ENCODE results near the gene BLID. TPM values are rescaled to one million over a fixed set of nuclear protein-coding genes. Genes with fewer than 3 reads are reported as not detected.

BLID gene
- total RNA-seq, 1 donor from 2014 or later, result not detected

GRCh38 chr11:122137078-122137793, 21.2 kb upstream of the BLID start:
- Histone ChIP-seq H4K20me1 (ENCODE audit: low read depth) (no peaks in the 10 kb centered on the region), H3K27ac (no peak overlapping the region), H3K4me2 (no peak overlapping the region), H2AFZ (replicated peaks) (no peak overlapping the region), H3K9ac (no peak overlapping the region), H3K4me1 (no peaks in the 10 kb centered on the region), H3F3A (ENCODE audit: low read depth) (no peaks in the 10 kb centered on the region), H3K9me3 (ENCODE audit: low read depth) (no peaks in the 10 kb centered on the region), H3K79me2 (ENCODE audit: low read depth) (no peaks in the 10 kb centered on the region), H3K27me3 (peaks cover 36% of the 10 kb centered on the region), H3K4me3 (no peak overlapping the region), H3K36me3 (no peaks in the 10 kb centered on the region)
- Mint-ChIP-seq H3K27me3 (ENCODE audit: insufficient read depth, low read depth) (no peaks in the 10 kb centered on the region), H3K4me1 (peaks cover 20% of the 10 kb centered on the region), H3K9me3 (no peaks in the 10 kb centered on the region), H3K36me3 (no peaks in the 10 kb centered on the region), H3K27ac (no peak overlapping the region), H3K4me3 (no peak overlapping the region)
- DNase-seq (ENCODE audit: low spot score), result no peak
- TF ChIP-seq EZH2phosphoT487 (IDR thresholded peaks at IDR 0.05) (no peak), CTCF (IDR thresholded peaks at IDR 0.05) (no peak), EZH2 (IDR thresholded peaks at IDR 0.05) (no peak)

- H3F3A ChIP-seq (ENCODE audit: low read depth), result no peaks in the 10 kb centered on the region
- no peak overlapping the region for H3K27ac Mint-ChIP-seq
- no peaks in the 10 kb centered on the region for H3K27me3 ChIP-seq
- H3K4me1 ChIP-seq, result no peaks in the 10 kb centered on the region
- no peak overlapping the region for H2AFZ ChIP-seq (replicated peaks)
- no peaks in the 10 kb centered on the region for H3K36me3 ChIP-seq
- no peak for TF ChIP-seq EZH2 (IDR thresholded peaks at IDR 0.05)
- no peak for TF ChIP-seq EZH2phosphoT487 (IDR thresholded peaks at IDR 0.05)
- no peak for TF ChIP-seq CTCF (IDR thresholded peaks at IDR 0.05)
- H3K79me2 ChIP-seq (ENCODE audit: low read depth), result no peaks in the 10 kb centered on the region
- peaks cover 5% of the 10 kb centered on the region for H3K36me3 Mint-ChIP-seq
- no peaks in the 10 kb centered on the region for H3K9me3 Mint-ChIP-seq
- no peak overlapping the region for H3K9ac ChIP-seq
- DNase-seq (ENCODE audit: low spot score), result no peak
- H3K4me3 Mint-ChIP-seq, result no peak overlapping the region
- H3K4me1 Mint-ChIP-seq, result peaks cover 10% of the 10 kb centered on the region
- H4K20me1 ChIP-seq (ENCODE audit: low read depth), result no peaks in the 10 kb centered on the region
- H3K27me3 Mint-ChIP-seq (ENCODE audit: insufficient read depth, low read depth), result no peaks in the 10 kb centered on the region
- no peak overlapping the region for H3K4me3 ChIP-seq
- H3K4me2 ChIP-seq, result no peak overlapping the region
- no peak overlapping the region for H3K27ac ChIP-seq
- no peaks in the 10 kb centered on the region for H3K9me3 ChIP-seq (ENCODE audit: low read depth)
Measured at GRCh38 chr11:122131126-122131525, 15.1 kb upstream of the BLID start.

- H3K36me3 ChIP-seq, result no peaks in the 10 kb centered on the region
Measured at GRCh38 chr11:122128146-122128545, 12.1 kb upstream of the BLID start.

More at GRCh38 chr11:122128146-122128545, 12.1 kb upstream of the BLID start:
- DNase-seq (ENCODE audit: low spot score), result no peak
- H3K9me3 Mint-ChIP-seq, result no peaks in the 10 kb centered on the region
- H3K4me1 Mint-ChIP-seq, result peaks cover 17% of the 10 kb centered on the region
- Histone ChIP-seq H3K27me3 (no peaks in the 10 kb centered on the region), H3K4me3 (no peak overlapping the region), H3K4me1 (no peaks in the 10 kb centered on the region), H3K9ac (no peak overlapping the region), H3K4me2 (no peak overlapping the region), H4K20me1 (ENCODE audit: low read depth) (no peaks in the 10 kb centered on the region), H3F3A (ENCODE audit: low read depth) (no peaks in the 10 kb centered on the region), H3K9me3 (ENCODE audit: low read depth) (no peaks in the 10 kb centered on the region), H2AFZ (replicated peaks) (no peak overlapping the region), H3K79me2 (ENCODE audit: low read depth) (no peaks in the 10 kb centered on the region), H3K27ac (no peak overlapping the region)
- H3K27ac Mint-ChIP-seq, result no peak overlapping the region
- no peak for TF ChIP-seq EZH2phosphoT487 (IDR thresholded peaks at IDR 0.05)
- no peak for TF ChIP-seq CTCF (IDR thresholded peaks at IDR 0.05)
- TF ChIP-seq EZH2 (IDR thresholded peaks at IDR 0.05), result no peak
- H3K27me3 Mint-ChIP-seq (ENCODE audit: insufficient read depth, low read depth), result peaks cover 2% of the 10 kb centered on the region
- H3K36me3 Mint-ChIP-seq, result peaks cover 6% of the 10 kb centered on the region
- no peak overlapping the region for H3K4me3 Mint-ChIP-seq
